GF-D8 (cell line): Measurements from ENCODE around the gene ACTN1.
"Not testable (repeated sequence)": the region's sequence is repeated elsewhere in the genome, so short reads cannot be mapped to it uniquely, and the experiment has no call there.

Experiments
- DNase-seq: peaks from one replicate; lab custom pipeline; 2025; lab: John Stamatoyannopoulos, UW

Gene ACTN1

DNA sequence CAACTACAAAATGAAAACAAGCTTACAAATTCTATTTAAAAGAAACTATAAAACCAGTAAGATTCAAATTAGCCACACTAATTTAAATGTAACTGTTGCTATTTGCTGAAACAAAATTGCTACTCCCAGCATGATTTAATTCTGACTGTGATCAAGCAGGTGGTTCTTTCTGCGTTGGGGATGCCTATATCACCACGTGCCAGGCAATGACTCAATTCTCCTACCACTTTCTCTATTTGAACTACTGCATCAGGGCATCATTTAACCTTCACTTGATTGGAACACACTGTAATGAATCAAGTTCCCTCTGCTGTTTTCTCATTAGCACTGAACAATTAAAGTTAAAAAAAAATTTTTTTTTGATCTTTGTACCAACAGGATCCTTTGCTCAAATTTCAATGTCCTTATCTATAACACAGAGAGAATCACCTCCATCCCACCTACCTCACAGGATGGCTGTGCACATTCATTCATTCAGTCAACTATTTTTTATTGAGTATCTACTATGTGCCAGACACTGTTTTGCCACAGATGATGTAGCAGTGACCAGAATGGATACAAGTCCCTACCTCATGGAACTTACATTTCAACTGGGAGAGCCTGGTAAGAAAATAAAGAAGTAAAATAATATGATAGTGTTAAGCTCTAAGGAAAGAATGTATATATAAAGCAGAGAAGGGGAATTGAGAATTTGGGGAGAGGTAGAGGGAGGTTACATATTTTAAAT is 8.0 kb upstream of the ACTN1 start:
- DNase-seq, result no peak

DNA sequence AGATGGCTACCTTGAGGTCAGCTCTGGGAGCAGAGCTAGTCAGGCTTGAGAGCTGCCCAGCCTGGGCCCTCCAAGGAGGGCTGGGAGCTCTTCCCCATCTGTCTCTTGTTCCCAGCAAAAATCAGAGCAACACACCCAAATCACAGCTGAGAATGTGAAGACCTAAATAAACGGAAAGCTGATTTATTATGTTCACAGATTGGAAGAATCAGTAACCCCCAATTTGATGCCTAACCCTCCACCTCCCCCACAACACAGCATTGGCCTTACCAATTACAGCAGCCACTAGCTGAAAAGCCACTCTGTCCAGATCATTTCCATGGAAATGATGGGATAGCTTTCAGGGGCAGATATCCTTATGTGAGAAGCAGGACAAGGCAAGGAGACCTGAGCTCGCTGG is 7.1 kb upstream of the ACTN1 start:
- no peak for DNase-seq

DNA sequence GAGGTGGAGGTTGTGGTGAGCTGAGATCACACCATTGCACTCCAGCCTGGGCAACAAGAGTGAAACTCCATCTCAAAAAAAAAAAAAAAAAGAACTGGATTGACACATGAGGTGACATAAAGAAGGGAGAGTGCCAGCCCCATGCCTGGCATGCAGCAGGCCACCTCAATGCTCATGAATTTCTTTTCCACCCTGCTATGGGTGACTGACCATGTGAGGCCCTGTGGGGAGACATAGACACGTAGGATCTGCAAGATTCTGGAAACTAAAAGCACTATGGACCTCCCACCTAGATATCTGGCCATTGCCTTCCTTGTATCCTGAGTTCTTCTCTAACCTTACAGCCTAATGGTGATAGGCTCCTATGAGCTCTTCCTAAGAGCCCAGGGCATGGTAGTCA is 5.6 kb upstream of the ACTN1 start:
- no peak for DNase-seq

DNA sequence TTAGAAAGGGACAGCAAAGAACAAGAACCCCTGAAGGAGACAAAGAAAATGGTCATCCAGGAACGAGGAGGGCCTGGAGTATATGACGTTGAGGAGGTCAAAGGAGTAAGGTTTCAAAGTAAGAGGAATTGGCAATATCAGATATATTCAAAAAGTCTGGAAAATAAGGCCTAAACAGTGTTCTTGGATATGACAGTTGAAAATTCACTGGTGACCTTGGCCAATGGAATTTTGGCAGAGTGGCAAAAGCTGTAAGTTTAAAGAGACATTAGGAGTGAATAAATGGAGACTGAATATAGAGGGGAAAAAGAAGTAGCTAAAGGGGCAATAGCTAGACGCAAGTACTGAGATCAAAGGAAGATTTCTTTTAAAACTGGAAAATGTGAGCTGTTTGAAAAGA is 4.1 kb upstream of the ACTN1 start:
- no peak for DNase-seq

DNA sequence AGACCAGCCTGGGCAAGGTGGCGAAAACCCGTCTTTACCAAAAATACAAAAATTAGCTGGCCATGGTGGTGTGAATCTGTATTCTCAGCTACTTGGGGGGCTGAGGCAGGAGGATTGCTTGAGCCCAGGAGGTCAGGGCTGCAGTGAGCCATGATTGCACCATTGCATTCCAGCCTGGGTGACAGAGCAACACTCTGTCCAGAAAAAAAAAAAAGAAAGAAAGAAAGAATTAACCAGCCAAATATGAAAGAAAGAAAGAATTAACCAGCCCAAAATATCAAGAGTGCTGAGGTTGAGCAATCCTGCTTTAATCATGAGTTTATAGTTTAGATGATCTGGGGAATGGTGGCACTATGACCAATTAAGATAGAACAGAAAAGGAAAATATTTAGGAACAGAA is 3.5 kb upstream of the ACTN1 start:
- no peak for DNase-seq

DNA sequence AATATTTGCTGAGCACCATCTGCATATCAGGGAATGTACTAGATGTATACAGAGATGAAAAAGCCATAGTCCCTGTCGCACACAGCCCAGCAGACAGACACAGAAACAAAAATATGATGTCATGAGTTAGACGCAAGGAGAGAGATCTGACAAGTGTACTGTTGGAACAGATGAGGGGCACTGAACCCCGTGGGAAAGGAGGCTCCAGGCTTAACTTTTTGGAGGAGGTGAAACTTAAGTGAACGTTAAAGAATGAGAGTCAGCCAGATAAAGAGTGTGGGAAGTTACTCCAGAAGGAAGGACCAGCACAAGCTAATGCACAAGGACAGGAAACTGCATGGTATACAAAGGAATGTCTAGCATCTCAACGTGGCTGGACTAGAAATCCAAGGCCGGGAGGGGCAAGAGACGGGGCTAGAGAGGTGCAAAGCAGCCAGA is 2.5 kb upstream of the ACTN1 start:
- DNase-seq, result no peak

DNA sequence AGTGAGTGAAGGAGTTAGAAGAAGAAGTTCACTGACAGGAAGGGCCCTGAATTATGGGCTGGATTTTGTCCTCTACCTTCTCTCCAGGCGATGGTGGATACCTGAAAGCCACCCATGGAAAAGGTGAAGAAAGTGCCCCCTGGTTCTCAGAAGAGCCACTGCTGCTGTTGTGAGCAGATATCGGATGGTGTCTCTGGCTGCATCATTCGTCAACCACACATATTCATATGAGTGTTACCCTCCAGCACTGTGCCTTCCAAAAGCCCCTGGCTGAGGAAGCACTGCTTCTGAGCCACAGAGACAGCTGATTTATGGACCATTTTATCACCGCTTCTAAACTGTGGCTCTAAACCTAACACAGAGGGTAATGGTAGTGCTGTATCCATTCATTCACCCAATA is 2.0 kb upstream of the ACTN1 start:
- DNase-seq, result no peak

DNA sequence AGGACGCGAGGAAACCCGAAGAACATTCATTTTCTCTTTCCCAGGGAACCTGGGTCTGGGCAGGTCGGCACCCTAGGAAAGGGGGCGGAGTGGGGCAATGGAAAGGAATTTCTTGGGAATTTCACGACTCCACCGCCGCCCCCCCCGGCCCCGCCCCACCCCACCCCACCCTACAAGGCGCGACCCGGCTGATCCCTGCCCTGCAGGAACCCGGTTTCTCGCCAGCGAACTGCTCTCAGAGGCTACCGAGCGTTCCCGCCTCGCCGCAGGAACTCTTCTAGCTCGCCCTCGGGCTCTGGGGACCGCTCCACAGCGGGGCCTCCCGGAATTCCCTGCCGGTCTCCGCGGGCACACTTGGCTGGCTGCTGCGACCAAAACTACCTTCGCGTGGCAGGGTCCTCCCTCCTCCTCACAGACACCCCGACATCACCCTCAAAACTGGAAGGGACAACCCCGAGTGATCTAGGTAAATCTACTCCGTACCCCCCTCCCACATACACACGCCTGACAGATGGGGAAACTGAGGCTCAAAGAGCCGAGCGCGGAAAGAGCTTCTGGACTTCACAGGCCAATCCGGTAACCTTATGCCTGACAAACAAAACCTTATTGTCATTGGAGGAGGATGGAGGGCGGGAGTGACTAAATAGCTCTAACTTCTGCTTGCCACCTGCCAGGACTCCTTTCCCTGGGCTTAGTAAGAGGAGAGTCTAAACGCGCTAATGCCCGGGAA is 785 bp upstream of the ACTN1 start:
- DNase-seq, result no peak

DNA sequence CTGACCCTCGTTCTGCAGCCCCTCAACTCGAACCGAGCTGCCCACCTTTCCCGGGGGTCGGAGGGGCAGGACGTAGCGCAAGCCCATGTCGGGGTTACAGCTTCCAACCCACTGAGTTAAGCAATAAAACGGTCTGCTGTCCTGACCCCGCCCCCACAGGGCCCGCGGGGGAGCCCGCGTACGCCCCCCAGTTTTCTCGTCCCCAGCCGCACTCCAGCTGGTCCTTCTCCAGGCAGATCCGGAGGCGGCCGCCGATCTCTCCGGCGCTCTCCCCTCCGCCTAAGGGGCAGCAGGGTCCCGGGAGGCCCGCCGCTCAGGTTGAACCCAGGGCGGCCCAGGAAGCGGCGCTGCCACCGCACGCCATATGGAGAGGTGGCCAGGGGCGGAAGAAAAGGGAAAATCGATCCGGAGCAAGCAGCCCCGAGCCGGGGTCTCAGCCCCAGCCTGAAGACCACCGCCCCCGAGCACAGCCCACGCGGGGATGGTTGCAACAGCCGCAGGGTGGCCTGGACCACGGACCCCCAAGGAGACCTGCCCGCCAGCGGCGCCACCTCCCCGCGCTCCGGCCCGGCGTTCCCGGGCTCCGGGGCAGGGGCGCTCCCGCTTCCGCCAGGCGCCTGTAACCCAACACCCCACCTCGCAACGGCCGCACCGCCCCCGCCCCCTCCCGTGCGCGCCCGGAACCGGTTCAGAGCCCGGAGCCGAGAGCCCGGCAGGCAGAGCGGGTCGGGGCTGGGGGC is 760 bp downstream of the ACTN1 start:
- DNase-seq, result peak; percentile 34

DNA sequence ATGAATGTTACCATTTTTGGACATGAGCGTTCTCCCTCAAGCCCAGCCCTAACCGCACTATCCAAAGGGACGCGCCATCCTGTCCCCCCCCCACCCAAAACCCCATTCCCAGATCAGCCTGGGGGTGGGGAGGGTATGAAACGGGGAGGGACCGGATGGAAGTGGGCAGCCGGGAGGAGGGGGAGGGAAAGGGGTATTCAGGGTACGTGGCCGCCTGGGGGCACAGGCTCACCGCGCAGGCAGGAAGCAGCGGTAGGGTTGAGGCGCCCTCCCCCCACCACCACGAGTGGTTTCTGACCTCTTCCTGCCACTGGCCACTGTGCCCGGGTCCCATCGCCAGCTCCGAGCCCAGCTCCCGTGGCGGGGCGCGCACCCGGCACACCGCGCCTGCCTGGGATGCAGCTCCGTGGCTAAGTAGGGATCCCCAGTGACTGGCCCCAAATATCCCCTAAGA is 1.4 kb downstream of the ACTN1 start:
- peak; percentile 48 for DNase-seq

DNA sequence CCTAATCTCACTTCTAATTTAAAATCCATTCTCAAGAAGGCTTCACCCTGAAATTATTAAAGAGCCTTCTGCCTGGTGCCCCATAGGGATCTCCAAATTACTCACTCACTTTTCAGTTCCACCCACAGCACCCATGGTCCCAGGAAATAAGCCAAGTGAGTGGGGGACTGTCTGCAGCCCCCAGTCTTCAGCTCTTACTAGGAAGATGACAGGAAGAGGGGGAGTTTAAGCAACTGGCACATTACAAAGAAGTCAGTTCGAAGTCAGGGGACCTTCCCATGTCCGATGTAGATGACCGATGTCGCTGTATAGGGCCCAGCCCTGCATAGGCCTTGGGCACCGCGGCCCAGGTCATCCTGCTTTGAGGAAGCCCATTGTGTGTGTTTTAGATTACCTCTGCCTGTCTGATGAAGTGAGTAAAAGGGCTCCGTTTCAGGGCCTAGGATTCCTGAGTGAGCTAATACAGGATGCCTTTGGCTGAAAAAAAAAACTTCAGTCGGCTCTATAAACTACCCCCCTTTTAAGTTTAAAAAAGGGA is 1.9 kb downstream of the ACTN1 start:
- no peak for DNase-seq

DNA sequence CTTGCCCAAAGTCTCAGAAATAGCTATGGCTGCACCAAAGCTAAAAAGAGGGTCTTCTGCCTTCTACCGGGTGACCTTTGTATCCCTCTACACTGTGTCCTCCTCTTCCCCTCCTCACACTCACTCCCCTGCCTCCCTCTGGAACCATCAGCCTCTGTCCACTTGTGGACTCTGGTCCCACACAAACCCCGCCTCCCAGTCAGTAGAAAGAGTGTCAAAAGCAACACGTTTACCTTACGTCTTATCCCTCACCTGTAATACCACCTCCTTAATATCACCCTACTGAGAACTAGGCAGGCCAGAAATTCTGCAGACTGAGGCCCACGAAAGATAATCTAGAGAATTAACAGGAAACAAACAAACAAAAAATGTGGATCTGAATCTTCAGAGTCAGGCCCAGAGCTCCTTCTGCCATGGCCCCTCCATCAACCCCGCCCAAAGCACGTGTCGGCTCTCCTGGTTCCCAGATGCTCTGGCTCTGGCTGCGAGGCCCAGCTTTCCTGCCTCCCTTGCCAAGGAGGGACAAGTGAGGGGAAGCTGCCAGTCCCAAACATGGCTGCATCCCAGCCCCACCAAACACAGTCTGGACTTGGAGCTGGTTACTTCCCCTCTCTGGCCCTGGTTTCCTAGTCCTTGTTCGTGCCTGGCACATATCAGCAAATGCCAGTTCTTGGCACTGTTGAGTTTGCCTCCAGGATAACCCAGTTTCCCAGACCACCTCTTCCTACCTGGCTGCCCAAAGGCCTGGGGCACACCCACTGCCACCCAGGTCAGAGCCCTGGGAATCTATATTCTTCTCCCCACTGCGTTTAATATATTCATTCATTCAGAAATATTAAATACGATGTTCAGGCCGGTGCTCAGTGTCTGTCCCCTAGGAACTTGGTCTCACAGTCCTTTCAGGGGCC is 2.7 kb downstream of the ACTN1 start:
- DNase-seq, result no peak

DNA sequence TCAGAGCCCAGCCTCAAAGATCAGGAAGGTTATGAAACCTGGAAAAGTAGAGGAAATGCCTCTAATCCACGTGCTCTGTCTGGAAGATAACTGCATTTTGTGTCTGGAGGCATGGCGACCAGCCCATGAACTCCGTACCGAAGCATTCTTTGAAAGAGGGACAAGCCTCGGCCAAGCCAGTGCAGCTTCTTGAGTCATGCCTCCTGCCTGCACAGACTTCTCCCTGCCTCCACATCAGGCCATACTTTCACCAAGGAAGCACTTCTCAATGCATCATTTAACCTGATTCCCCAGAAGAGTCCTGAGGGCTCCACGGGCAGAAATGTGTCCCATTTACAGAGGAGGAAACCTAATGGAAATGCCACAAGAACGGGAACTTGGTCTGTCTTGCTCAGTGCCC is 3.4 kb downstream of the ACTN1 start:
- DNase-seq, result no peak

DNA sequence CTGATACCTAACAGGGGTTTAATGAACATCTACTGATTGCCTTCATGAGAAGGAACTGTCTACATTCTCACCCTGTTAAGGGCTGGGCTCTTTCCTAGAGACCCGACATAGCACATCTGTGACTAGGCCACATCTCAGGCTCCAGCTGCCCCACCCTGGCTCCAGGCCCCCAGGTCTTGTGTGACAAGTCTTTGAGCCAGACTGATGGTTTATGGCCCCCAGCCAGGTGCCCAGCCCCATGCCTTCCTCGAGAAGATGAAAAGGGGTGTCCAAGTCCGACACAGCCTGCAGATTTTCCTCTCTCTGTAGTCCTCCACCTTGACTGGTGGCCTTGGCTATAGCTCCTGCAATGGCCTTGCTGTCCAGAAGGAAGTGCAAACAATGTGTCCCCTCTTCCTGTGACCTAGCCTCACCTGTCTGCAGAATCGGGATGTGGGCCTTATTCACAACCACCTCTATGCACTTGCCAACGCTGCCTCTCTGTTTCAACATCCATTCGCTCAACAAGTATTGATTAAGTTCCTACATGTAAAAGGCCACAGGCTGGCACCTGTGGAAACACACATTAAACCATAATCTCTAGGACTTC is 4.2 kb downstream of the ACTN1 start:
- DNase-seq, result no peak

DNA sequence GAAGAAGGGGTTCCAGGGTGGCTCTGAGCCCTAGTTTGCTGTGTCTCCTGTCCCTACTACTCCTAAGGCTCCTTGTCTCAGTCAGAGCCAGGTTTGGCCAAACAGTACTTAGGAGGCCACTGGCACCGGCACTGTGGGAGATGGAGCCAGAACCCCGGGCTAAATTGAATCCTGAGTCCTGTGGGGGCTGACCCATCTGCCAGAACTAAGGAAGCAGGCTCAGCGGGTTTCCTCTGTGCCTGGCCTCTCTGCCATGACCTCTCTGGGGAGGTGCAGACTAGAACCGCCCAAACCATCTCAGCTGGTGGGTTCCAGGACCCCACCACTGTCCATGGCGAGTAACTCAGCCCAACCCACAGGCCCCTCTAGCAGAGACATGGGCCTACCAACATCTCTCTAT is 5.5 kb downstream of the ACTN1 start:
- no peak for DNase-seq

DNA sequence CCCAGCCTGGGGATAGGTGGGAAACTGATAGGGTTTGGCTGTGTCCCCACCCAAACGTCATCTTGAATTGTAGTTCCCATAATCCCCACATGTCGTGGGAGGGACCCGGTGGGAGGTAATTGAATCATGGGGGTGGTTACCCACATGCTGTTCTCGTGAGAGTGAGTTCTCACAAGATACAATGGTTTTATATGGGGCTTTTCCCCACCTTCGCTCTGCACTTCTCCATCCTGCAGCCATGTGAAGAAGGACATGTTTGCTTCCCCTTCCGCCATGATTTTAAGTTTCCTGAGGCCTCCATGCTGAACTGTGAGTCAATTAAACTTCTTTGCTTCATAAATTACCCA is 5.9 kb downstream of the ACTN1 start:
- DNase-seq, result not testable (repeated sequence)

DNA sequence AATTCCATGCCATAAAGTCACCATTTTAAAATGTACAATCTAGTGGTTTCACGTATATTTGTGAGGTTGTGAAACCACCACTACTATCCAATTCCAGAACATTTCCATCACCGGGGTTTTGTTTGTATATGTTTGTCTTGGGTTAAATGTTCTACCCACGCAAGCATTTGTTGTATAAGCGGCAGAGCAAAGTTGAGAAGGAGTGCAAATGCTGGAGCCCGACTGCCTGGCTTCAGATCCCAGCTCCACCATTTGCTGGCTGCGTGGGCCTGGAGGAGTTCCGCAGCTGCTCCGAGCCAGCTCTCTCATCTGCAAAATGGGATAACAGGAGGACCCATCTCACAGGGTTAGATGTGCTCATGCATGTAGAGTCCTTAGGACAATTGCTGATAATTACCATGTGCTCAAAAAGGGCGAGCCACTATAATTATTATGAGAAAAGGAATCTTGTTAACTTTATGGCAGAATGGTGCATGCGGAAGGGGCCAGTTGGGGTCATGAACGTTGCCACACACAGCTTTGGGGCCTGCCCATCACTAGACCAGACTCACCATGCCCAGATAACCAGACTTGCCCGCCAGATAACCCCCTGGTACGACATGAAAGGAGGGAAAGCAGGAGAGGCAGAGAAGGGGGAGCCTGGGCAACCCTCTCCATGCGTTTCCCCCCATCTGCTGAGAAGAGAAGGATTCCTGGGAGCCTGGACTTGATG is 6.4 kb downstream of the ACTN1 start:
- DNase-seq, result no peak

DNA sequence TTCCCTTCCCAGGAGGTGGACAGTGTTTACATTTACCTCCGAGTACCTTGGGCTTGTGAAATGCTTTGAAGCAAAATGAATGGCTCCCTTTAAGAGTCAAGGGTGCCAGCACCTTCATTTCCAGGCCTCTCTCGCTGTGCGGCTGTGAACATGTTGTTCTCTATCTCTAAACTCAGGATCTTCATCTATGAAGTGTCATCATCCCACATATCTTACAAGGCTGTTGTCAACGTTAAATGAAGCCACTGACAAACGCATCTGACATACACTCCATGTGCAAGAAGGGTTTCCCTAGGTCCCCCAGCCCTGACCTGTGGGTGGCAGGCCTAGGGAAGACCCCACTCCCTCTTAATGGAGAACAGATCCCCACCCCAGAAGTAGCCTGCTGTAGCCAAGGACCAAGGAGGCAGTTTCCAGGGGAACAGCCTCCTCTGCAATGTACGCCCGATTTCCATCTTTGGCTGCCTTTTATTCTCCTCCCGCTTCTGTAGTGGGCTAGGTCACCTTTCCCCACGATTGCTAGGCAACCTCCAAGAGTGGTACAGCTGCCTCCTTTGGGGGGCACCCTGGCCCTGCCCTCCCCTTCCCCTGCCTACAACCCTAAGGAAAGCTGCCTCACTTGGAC is 7.6 kb downstream of the ACTN1 start:
- DNase-seq, result no peak

DNA sequence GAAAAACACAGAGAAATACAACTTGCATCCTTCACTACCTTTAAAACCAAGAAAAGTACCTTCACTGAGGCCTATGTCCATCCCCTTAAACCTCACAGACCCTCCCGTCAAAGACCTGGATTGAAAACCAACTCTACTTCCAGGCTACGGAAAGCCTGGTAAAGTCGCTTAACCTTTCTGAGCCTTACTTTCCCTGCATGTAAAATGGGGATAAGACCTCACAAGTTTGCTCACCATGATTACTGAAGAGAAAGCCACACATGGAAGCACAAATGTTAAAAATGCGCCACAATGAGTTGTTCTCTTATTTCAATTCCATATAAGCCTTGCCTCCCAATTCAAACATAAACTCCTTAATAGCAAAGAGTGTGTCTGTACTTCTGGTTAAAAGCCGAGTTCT is 8.4 kb downstream of the ACTN1 start:
- DNase-seq, result no peak

DNA sequence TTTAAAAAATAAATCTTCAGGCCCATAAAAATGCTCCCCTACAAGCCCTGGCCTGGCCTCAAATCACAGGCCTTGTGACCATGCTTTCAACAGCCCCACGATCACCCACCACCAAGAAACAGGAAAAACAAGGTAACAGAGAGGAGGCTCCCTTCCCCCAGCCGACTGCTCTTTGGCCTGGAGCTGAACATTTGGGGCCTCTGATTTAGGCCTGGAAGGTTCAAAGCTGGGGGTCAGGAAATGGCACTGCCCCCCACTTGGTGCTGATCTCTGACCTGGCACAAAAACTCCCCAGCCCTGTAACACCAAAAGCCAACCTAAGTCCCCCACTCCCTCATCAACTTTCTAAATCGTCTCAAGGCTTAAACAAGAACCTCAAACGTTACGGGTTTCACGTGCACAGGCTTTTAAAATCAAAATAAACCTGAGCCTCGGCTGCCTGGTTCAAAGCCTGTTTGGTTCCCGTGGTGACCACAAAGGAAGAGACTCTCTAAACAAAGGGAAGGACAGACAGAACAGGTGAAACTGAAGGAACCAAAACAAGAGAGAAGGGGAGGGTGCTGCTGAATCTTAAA is 9.0 kb downstream of the ACTN1 start:
- DNase-seq, result no peak
